Esophagus (tissue), 2 donors: ENCODE data around the gene HNF1B. TPM values are rescaled to one million over a fixed set of nuclear protein-coding genes. Genes with fewer than 3 reads are reported as not detected.

Source experiments
- H3K27ac ChIP-seq, 2 donors: one replicate each; pipeline ENCODE4 v1.5.1; 2013; ENCODE audit warnings: low read depth in 2 of 2, mild to moderate bottlenecking in 2 of 2, inconsistent platforms in 1 of 2, low read length in 1 of 2, moderate library complexity in 1 of 2
- H3K27me3 ChIP-seq, 2 donors: one replicate each; pipeline ENCODE4 v1.6.1; 2013; ENCODE audit warnings: low read length in 2 of 2, control low read depth in 1 of 2, mild to moderate bottlenecking in 1 of 2; ENCODE audit not compliant: insufficient read depth in 2 of 2, control insufficient read depth in 1 of 2
- H3K36me3 ChIP-seq, 2 donors: one replicate each; pipeline ENCODE4 v1.6.1; 2013; ENCODE audit warnings: low read length in 1 of 2; ENCODE audit not compliant: control insufficient read depth in 2 of 2, insufficient read depth in 2 of 2
- H3K4me1 ChIP-seq, 2 donors: one replicate each; pipeline ENCODE4 v1.6.1; 2013; ENCODE audit warnings: low read length in 1 of 2; ENCODE audit not compliant: control insufficient read depth in 2 of 2, insufficient read depth in 2 of 2
- H3K4me3 ChIP-seq, 2 donors: one replicate each; pipeline ENCODE4 v1.5.1; 2013; ENCODE audit warnings: low read length in 2 of 2, mild to moderate bottlenecking in 2 of 2, low read depth in 1 of 2, moderate library complexity in 1 of 2
- H3K9me3 ChIP-seq, 2 donors: one replicate each; pipeline ENCODE4 v1.6.1; 2013; ENCODE audit warnings: mild to moderate bottlenecking in 2 of 2, low read depth in 1 of 2, low read length in 1 of 2, moderate library complexity in 1 of 2; ENCODE audit not compliant: control insufficient read depth in 2 of 2, insufficient read depth in 1 of 2
- WGBS, 2 donors: extraction: QIAGEN DNeasy Blood & Tissue Kit; methylation state at CpG; one replicate each; pipeline ENCODE4 v1.1.7; 2013; 5-methylcytosine and 5-hydroxymethylcytosine counted together
- polyA plus RNA-seq, 2 donors: library from polyadenylated mRNA; stranded (reverse); fragments of 200-250 nt; gene quantifications; one replicate each; pipeline ENCODE4 v1.2.3, GENCODE V29; 2013
- donor health status: healthy with polysubstance abuse.
- donor health status: Bipolar disorder and iron deficiency.

HNF1B gene
- polyA plus RNA-seq, 2 donors: 0.01 TPM; not detected in 1

- H3K27me3 ChIP-seq: peaks cover 0 to 4% of the 10 kb centered on the region in 2 donors
- H3K4me3 ChIP-seq: no peak overlapping the region
- H3K9me3 ChIP-seq: no peaks in the 10 kb centered on the region
- no peak overlapping the region for H3K27ac ChIP-seq
- 55 to 60% methylated on average over 7 of the region's 7 CpGs for WGBS, 2 donors
- no peaks in the 10 kb centered on the region for H3K4me1 ChIP-seq
- no peaks in the 10 kb centered on the region for H3K36me3 ChIP-seq
Measured at GRCh38 chr17:37762666-37763065, 17.8 kb upstream of the HNF1B start.

- no peak overlapping the region for H3K4me3 ChIP-seq
- no peaks in the 10 kb centered on the region for H3K36me3 ChIP-seq
- no peaks in the 10 kb centered on the region for H3K4me1 ChIP-seq
- H3K27me3 ChIP-seq: peaks cover 0 to 4% of the 10 kb centered on the region in 2 donors
- 91 to 95% methylated on average over 4 of the region's 4 CpGs for WGBS, 2 donors
- H3K9me3 ChIP-seq: no peaks in the 10 kb centered on the region
- no peak overlapping the region for H3K27ac ChIP-seq
Measured at GRCh38 chr17:37761961-37762360, 17.1 kb upstream of the HNF1B start.

GRCh38 chr17:37761059-37761458 lies 16.2 kb upstream of the HNF1B start:
- 61 to 65% methylated on average over 7 of the region's 7 CpGs for WGBS, 2 donors

GRCh38 chr17:37759014-37759637 lies 14.3 kb upstream of the HNF1B start:
- WGBS, 2 donors: 62 to 76% methylated on average over 5 of the region's 5 CpGs
- Histone ChIP-seq H3K27ac (no peak overlapping the region), H3K9me3 (no peaks in the 10 kb centered on the region), H3K36me3 (no peaks in the 10 kb centered on the region), H3K4me3 (no peak overlapping the region), H3K27me3 (peaks cover 0 to 4% of the 10 kb centered on the region in 2 donors), H3K4me1 (no peaks in the 10 kb centered on the region)

More at GRCh38 chr17:37761059-37761458, 16.2 kb upstream of the HNF1B start:
- H3K27ac ChIP-seq: no peak overlapping the region
- H3K9me3 ChIP-seq: no peaks in the 10 kb centered on the region
- no peaks in the 10 kb centered on the region for H3K36me3 ChIP-seq
- peaks cover 0 to 4% of the 10 kb centered on the region in 2 donors for H3K27me3 ChIP-seq
- no peaks in the 10 kb centered on the region for H3K4me1 ChIP-seq
- no peak overlapping the region for H3K4me3 ChIP-seq

- Histone ChIP-seq H3K36me3 (no peaks in the 10 kb centered on the region), H3K4me1 (no peaks in the 10 kb centered on the region), H3K27me3 (peaks cover 0 to 4% of the 10 kb centered on the region in 2 donors), H3K27ac (no peak overlapping the region), H3K9me3 (no peaks in the 10 kb centered on the region), H3K4me3 (no peak overlapping the region)
- WGBS, 2 donors: 80 to 93% methylated on average over 3 of the region's 3 CpGs
Measured at GRCh38 chr17:37756051-37756450, 11.2 kb upstream of the HNF1B start.

- peaks cover 0 to 4% of the 10 kb centered on the region in 2 donors for H3K27me3 ChIP-seq
- no peaks in the 10 kb centered on the region for H3K36me3 ChIP-seq
- WGBS, 2 donors: 93 to 95% methylated on average over 4 of the region's 4 CpGs
- H3K4me1 ChIP-seq: no peaks in the 10 kb centered on the region
- no peaks in the 10 kb centered on the region for H3K9me3 ChIP-seq
- H3K4me3 ChIP-seq: no peak overlapping the region
- H3K27ac ChIP-seq: no peak overlapping the region
Measured at GRCh38 chr17:37755455-37755854, 10.6 kb upstream of the HNF1B start.

GRCh38 chr17:37754363-37754762 lies 9.5 kb upstream of the HNF1B start:
- H3K27me3 ChIP-seq: peaks cover 0 to 4% of the 10 kb centered on the region in 2 donors
- WGBS, 2 donors: 88 to 90% methylated on average over 5 of the region's 5 CpGs
- H3K36me3 ChIP-seq: no peaks in the 10 kb centered on the region
- H3K4me3 ChIP-seq: no peak overlapping the region
- H3K4me1 ChIP-seq: no peaks in the 10 kb centered on the region
- no peaks in the 10 kb centered on the region for H3K9me3 ChIP-seq
- no peak overlapping the region for H3K27ac ChIP-seq

- Histone ChIP-seq H3K4me1 (no peaks in the 10 kb centered on the region), H3K27ac (no peak overlapping the region)
Measured at GRCh38 chr17:37752482-37752881, 7.6 kb upstream of the HNF1B start.

GRCh38 chr17:37750768-37751475 lies 6.1 kb upstream of the HNF1B start:
- H3K36me3 ChIP-seq: no peaks in the 10 kb centered on the region
- H3K9me3 ChIP-seq: no peaks in the 10 kb centered on the region
- no peaks in the 10 kb centered on the region for H3K4me1 ChIP-seq
- no peak overlapping the region for H3K27ac ChIP-seq
- H3K4me3 ChIP-seq: no peak overlapping the region
- WGBS, 2 donors: 63 to 70% methylated on average over 10 of the region's 10 CpGs
- H3K27me3 ChIP-seq: peaks cover 0 to 4% of the 10 kb centered on the region in 2 donors

More at GRCh38 chr17:37752482-37752881, 7.6 kb upstream of the HNF1B start:
- H3K4me3 ChIP-seq: no peak overlapping the region
- H3K27me3 ChIP-seq: no peaks in the 10 kb centered on the region
- 74 to 78% methylated on average over 5 of the region's 5 CpGs for WGBS, 2 donors
- no peaks in the 10 kb centered on the region for H3K9me3 ChIP-seq
- H3K36me3 ChIP-seq: no peaks in the 10 kb centered on the region

- peaks cover 0 to 9% of the 10 kb centered on the region in 2 donors for H3K27me3 ChIP-seq
- no peak overlapping the region for H3K4me3 ChIP-seq
- H3K4me1 ChIP-seq: peaks cover 0 to 2% of the 10 kb centered on the region in 2 donors
- no peaks in the 10 kb centered on the region for H3K9me3 ChIP-seq
- no peaks in the 10 kb centered on the region for H3K36me3 ChIP-seq
- 59 to 73% methylated on average over 5 of the region's 5 CpGs for WGBS, 2 donors
- H3K27ac ChIP-seq: no peak overlapping the region
Measured at GRCh38 chr17:37750292-37750691, 5.4 kb upstream of the HNF1B start.
